Hepatocyte (in vitro differentiated cells): Measurements from ENCODE around the gene RMC1.

Experiments used
- CTCF ChIP-seq: fragments of 200-600 bp; sonication (generic); IDR thresholded peaks from 2 replicates; pipeline ENCODE4 v1.5.1; 2016; ENCODE audit warnings: antibody characterized with exemption, mild to moderate bottlenecking; ENCODE audit not compliant: poor library complexity
- EZH2 ChIP-seq: fragments of 200-600 bp; sonication (generic); IDR thresholded peaks from 2 replicates; pipeline ENCODE4 v1.6.1; 2016; ENCODE audit warnings: antibody characterized with exemption, mild to moderate bottlenecking, borderline replicate concordance
- EZH2phosphoT487 ChIP-seq: fragments of 200-600 bp; sonication (generic); IDR thresholded peaks from one replicate; pipeline ENCODE4 v1.6.1; 2018; ENCODE audit warnings: antibody characterized with exemption, mild to moderate bottlenecking, low read depth, moderate library complexity; ENCODE audit not compliant: unreplicated experiment, severe bottlenecking

GRCh38 chr18:23512641-23513040, 9.3 kb downstream of the RMC1 start:
- TF ChIP-seq CTCF (no peak), EZH2 (no peak), EZH2phosphoT487 (no peak)
